Measurements from ENCODE around the gene BCAP31. TPM values are rescaled to one million over a fixed set of nuclear protein-coding genes. Genes with fewer than 3 reads are reported as not detected.
A peak's percentile ranks its signal among the peaks of the same experiment; 100 is the strongest.
"Not testable (repeated sequence)": the region's sequence is repeated elsewhere in the genome, so short reads cannot be mapped to it uniquely, and the experiment has no call there.

Gene BCAP31
- polyA plus RNA-seq, 1 donor from 2014 or later, result 254 TPM

DNA sequence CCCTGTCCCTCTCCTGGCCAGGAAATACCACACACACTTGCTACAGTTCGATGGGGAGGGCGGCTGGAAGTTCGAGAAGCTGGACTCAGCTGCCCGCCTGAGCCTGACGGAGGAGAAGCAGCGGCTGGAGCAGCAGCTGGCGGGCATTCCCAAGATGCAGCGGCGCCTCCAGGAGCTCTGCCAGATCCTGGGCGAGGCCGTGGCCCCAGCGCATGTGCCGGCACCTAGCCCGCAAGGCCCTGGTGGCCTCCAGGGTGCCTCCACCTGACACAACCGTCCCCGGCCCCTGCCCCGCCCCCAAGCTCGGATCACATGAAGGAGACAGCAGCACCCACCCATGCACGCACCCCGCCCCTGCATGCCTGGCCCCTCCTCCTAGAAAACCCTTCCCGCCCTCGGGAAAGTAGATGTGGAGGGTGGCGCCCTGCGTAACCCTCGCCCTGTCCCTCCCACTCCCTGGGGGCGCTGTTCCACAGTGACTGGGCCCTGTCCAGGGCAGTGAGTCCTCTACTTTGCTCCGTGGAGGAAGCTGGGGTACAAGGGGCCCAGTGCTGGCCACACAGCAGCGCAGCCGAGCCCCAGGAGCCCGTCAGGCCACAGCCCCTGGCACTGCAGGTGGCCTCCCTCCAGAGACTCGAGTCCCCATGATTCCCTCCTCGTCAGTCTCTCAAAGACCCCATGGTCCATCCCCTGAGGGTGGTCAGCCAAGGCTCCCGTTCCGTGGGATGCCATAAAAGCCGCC lies 19.5 kb upstream of the BCAP31 start:
- H3K27ac Mint-ChIP-seq, H3K36me3 Mint-ChIP-seq, H3K4me3 Mint-ChIP-seq, H3K27me3 Mint-ChIP-seq, H3K9me3 Mint-ChIP-seq: not testable (repeated sequence)
- H3K4me1 Mint-ChIP-seq, result peaks cover 3 to 15% (median 13%) of the 10 kb centered on the region in 3 donors

GRCh38 chrX:153742796-153743467 lies 18.7 kb upstream of the BCAP31 start:
- not testable (repeated sequence) for H3K27me3 Mint-ChIP-seq
- Mint-ChIP-seq H3K4me3 (peak overlapping the region in 1 of 4 donors; percentile 52), H3K27ac (peak overlapping the region in 1 of 3 donors; percentile 67)

GRCh38 chrX:153742111-153742510 lies 17.9 kb upstream of the BCAP31 start:
- peak overlapping the region in 2 of 4 donors; percentile 9 to 27 for H3K4me3 Mint-ChIP-seq
- peak overlapping the region in 1 of 3 donors; percentile 67 for H3K27ac Mint-ChIP-seq
- H3K4me1 Mint-ChIP-seq, result peaks cover 3 to 15% (median 12%) of the 10 kb centered on the region in 3 donors
- H3K27me3 Mint-ChIP-seq, H3K36me3 Mint-ChIP-seq, H3K9me3 Mint-ChIP-seq: not testable (repeated sequence)

More at GRCh38 chrX:153742796-153743467, 18.7 kb upstream of the BCAP31 start:
- peaks cover 3 to 15% (median 13%) of the 10 kb centered on the region in 3 donors for H3K4me1 Mint-ChIP-seq
- H3K9me3 Mint-ChIP-seq, H3K36me3 Mint-ChIP-seq: not testable (repeated sequence)

DNA sequence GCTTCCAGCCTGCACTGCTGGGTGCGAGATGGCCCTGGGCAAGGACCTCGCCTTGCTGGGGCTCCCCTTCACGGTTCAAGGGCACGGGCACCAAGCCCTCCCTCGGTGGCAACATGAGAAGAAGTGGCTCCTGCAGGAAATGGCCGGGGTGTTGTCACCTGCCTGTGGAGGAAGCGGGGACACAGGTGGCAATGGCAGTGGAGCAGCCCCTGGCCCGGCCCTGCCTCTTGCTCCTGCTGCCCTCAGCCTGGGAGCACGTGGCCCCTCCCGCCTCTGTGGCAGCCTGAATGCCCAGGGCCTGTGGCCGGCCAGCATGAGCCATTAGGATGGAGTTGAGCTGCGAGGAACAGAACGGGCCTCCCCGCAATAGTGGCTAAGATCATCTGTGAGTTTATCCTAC lies 17.3 kb upstream of the BCAP31 start:
- Mint-ChIP-seq H3K4me1 (peaks cover 3 to 15% (median 12%) of the 10 kb centered on the region in 3 donors), H3K4me3 (peak overlapping the region in 1 of 4 donors; percentile 12), H3K9me3 (no peaks in the 10 kb centered on the region), H3K27me3 (peaks cover 4% of the 10 kb centered on the region), H3K27ac (no peak overlapping the region), H3K36me3 (no peaks in the 10 kb centered on the region)

- Mint-ChIP-seq H3K27me3 (peaks cover 3% of the 10 kb centered on the region), H3K4me1 (peaks cover 3 to 15% (median 12%) of the 10 kb centered on the region in 3 donors), H3K9me3 (no peaks in the 10 kb centered on the region), H3K4me3 (peak overlapping the region in 1 of 4 donors; percentile 72), H3K27ac (peak overlapping the region in 1 of 3 donors; percentile 63), H3K36me3 (no peaks in the 10 kb centered on the region)
Measured at GRCh38 chrX:153740631-153741222, 16.5 kb upstream of the BCAP31 start.

- H3K27ac Mint-ChIP-seq, result no peak overlapping the region
- no peaks in the 10 kb centered on the region for H3K9me3 Mint-ChIP-seq
- peak overlapping the region in 1 of 4 donors; percentile 72 for H3K4me3 Mint-ChIP-seq
- H3K27me3 Mint-ChIP-seq, result peaks cover 3% of the 10 kb centered on the region
- no peaks in the 10 kb centered on the region for H3K36me3 Mint-ChIP-seq
- peaks cover 8 to 18% (median 15%) of the 10 kb centered on the region in 3 donors for H3K4me1 Mint-ChIP-seq
Measured at GRCh38 chrX:153739754-153740486, 15.7 kb upstream of the BCAP31 start.

DNA sequence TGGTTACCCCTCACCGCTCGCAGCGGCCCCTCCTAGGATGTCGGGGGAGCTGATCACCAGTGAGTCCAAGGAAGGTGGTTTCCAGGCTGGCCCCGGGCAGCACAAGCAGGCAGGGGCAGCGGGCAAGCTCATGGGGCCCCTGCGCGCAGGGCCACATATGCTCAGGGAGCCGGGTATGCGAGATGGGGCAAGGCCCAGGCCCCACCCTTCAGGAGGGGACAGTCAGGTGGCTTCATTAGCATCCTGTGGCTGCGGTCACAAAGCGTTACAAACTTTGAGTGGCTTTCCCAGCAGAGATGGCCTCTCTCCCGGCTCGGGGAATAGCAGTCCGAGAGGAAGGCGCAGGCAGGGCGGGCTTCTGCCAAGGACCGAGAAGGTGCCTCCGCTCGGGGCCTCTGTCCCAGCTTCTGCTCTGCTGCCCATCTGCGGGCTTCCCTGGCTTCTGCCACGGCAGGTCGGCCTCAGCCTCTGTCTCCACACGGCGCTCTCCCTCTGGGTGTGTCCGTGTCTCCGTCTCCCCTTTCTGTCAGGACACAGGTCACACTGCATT lies 13.9 kb upstream of the BCAP31 start:
- H3K27me3 Mint-ChIP-seq, result no peaks in the 10 kb centered on the region
- H3K36me3 Mint-ChIP-seq, result no peaks in the 10 kb centered on the region
- H3K9me3 Mint-ChIP-seq, result no peaks in the 10 kb centered on the region
- peaks cover 10 to 17% (median 11%) of the 10 kb centered on the region in 3 donors for H3K4me1 Mint-ChIP-seq
- no peak overlapping the region for H3K27ac Mint-ChIP-seq
- H3K4me3 Mint-ChIP-seq, result no peak overlapping the region

- Mint-ChIP-seq H3K36me3 (no peaks in the 10 kb centered on the region), H3K27me3 (no peaks in the 10 kb centered on the region), H3K4me3 (no peak overlapping the region)
Measured at GRCh38 chrX:153736871-153737441, 12.8 kb upstream of the BCAP31 start.

DNA sequence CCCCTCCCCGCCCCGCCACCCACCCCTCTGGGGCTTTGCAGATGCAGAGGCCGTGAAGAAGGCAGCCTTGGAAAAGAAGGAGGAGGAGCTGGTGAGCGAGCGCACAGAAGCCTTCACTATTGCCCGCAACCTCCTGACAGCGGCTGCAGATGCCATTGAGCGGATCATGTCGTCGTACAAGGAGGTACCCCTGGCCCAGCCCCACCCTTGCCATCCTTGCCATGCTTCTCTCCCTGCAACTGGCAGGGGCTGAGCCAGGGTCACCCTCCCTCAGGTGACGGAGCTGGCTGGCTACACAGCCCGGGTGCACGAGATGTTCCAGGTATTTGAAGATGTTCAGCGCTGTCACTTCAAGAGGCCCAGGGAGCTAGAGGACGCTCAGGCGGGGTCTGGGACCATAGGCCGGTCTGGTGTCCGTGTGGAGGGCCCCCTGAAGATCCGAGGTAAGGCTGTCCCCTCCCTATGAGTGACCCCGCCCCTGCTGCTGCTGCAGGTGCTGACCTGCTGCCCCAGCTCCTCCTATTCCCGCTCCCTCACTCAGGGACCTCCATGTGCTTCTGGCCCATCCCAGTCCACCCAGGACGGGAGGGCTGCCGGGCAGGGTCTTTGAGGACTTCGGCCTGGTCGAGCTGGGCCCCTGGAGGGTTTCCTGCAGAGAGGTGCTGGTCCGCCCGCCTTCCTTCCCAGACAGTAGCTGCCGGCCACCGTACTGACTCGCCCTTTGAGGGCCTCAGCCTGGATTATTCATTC lies 12.1 kb upstream of the BCAP31 start:
- peaks cover 0 to 8% (median 3%) of the 10 kb centered on the region in 3 donors for H3K9me3 Mint-ChIP-seq
- H3K4me3 Mint-ChIP-seq, result peak overlapping the region in 1 of 4 donors; percentile 46
- H3K27ac Mint-ChIP-seq, result peak overlapping the region in 1 of 3 donors; percentile 62
- no peaks in the 10 kb centered on the region for H3K36me3 Mint-ChIP-seq
- peaks cover 11 to 18% (median 13%) of the 10 kb centered on the region in 3 donors for H3K4me1 Mint-ChIP-seq
- H3K27me3 Mint-ChIP-seq, result no peaks in the 10 kb centered on the region

More at GRCh38 chrX:153736871-153737441, 12.8 kb upstream of the BCAP31 start:
- peaks cover 10 to 12% (median 11%) of the 10 kb centered on the region in 3 donors for H3K4me1 Mint-ChIP-seq
- H3K27ac Mint-ChIP-seq, result no peak overlapping the region
- H3K9me3 Mint-ChIP-seq, result peaks cover 0 to under 1% (median 0%) of the 10 kb centered on the region in 3 donors

DNA sequence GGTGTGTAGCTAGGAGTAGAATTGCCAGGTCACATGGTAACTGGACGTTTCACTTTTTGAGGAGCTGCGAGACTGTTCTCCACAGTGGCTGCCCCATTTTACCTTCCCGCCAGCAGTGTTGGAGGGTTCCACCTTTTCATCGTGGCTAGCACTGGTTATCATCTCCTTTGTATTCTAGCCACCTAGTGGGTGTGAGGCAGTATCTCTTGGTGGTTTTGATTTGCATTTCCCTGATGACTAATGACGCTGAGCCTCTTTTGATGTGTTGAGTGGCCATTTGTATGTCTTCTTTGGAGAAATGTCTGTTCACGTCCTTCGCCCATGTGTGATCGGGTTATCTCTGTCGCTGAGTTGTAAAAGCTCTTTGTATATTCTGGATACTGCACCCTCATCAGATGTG lies 11.1 kb upstream of the BCAP31 start:
- Mint-ChIP-seq H3K27me3 (no peaks in the 10 kb centered on the region), H3K9me3 (peaks cover 0 to 9% (median 3%) of the 10 kb centered on the region in 3 donors), H3K27ac (peak overlapping the region in 1 of 3 donors; percentile 13), H3K4me1 (peaks cover 8 to 20% (median 17%) of the 10 kb centered on the region in 3 donors), H3K4me3 (peak overlapping the region in 1 of 4 donors; percentile 0), H3K36me3 (no peaks in the 10 kb centered on the region)

- Mint-ChIP-seq H3K9me3 (peaks cover 0 to 9% (median 3%) of the 10 kb centered on the region in 3 donors), H3K27ac (no peak overlapping the region), H3K4me3 (peak overlapping the region in 1 of 4 donors; percentile 0), H3K27me3 (no peaks in the 10 kb centered on the region), H3K4me1 (peaks cover 8 to 20% (median 17%) of the 10 kb centered on the region in 3 donors), H3K36me3 (no peaks in the 10 kb centered on the region)
Measured at GRCh38 chrX:153734871-153735270, 10.7 kb upstream of the BCAP31 start.

DNA sequence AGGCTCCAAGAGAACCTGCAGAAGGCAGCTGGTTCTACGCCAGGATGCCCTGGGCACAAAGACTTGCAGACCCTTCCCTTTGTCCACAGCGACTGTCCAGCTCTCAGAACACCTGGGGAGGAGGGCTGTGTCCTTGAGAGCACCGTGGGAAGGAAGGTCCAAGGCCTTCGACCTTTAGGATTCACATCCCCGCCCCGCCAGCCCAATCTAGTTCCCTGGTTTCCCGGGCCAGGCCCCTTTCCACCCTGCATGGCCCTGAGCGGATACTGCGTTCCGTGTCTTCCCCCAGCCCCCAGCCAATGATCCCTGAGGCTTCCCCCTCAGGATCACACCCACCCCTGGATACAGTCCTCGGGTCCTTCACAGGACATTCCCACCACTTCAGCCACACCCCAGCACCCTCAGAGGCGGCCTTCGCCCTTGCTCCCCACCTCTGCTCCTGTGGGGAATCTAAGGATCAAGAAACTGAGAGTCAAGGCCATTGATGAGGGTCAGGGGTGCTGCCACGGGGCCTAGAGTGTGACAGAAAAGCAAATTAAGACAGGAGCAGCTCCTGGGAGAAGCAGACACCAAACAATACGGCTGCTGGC lies 9.6 kb upstream of the BCAP31 start:
- H3K4me3 Mint-ChIP-seq, result no peak overlapping the region
- H3K9me3 Mint-ChIP-seq, result peaks cover 0 to 9% (median 3%) of the 10 kb centered on the region in 3 donors

GRCh38 chrX:153732401-153732800 lies 8.2 kb upstream of the BCAP31 start:
- H3K27ac Mint-ChIP-seq, result peak overlapping the region in 1 of 3 donors; percentile 71
- peaks cover 15 to 20% (median 20%) of the 10 kb centered on the region in 3 donors for H3K4me1 Mint-ChIP-seq
- H3K27me3 Mint-ChIP-seq, result no peaks in the 10 kb centered on the region
- no peaks in the 10 kb centered on the region for H3K36me3 Mint-ChIP-seq
- no peak overlapping the region for H3K4me3 Mint-ChIP-seq
- H3K9me3 Mint-ChIP-seq, result peaks cover 0 to 9% (median 3%) of the 10 kb centered on the region in 3 donors

More for the DNA sequence above, 9.6 kb upstream of the BCAP31 start:
- Mint-ChIP-seq H3K27me3 (no peaks in the 10 kb centered on the region), H3K36me3 (no peaks in the 10 kb centered on the region), H3K27ac (no peak overlapping the region), H3K4me1 (peaks cover 11 to 20% (median 17%) of the 10 kb centered on the region in 3 donors)
